ENCODE data around the gene PTPRN2.

Gene PTPRN2

GRCh38 chr7:158289231-158289630 is 298.4 kb downstream of the PTPRN2 start:
- no peaks in the 10 kb centered on the region for H3K4me1 ChIP-seq (ENCODE audit: control insufficient read depth in 5 of 5, insufficient read depth in 5 of 5, low read length in 5 of 5)
- H3K9me3 ChIP-seq (ENCODE audit: control insufficient read depth in 5 of 5, low read length in 5 of 5) = peaks cover 21 to 45% (median 29%) of the 10 kb centered on the region in 5 donors
- no peak overlapping the region for H3K4me3 ChIP-seq (ENCODE audit: low read depth in 1 of 5, low read length in 5 of 5)
- no peak overlapping the region for H3K9ac ChIP-seq (ENCODE audit: low read length in 5 of 5)
- no peaks in the 10 kb centered on the region for H3K36me3 ChIP-seq (ENCODE audit: control insufficient read depth in 5 of 5, insufficient read depth in 5 of 5, low read length in 5 of 5)
- no peak overlapping the region for H3K27ac ChIP-seq (ENCODE audit: low read depth, low read length)
- no peaks in the 10 kb centered on the region for H3K27me3 ChIP-seq (ENCODE audit: control insufficient read depth in 5 of 5, insufficient read depth in 4 of 5, low read length in 5 of 5)

- Histone ChIP-seq H3K4me1 (ENCODE audit: control insufficient read depth in 5 of 5, insufficient read depth in 5 of 5, low read length in 5 of 5) (no peaks in the 10 kb centered on the region), H3K4me3 (ENCODE audit: low read depth in 1 of 5, low read length in 5 of 5) (no peak overlapping the region), H3K9me3 (ENCODE audit: control insufficient read depth in 5 of 5, low read length in 5 of 5) (peaks cover 21 to 45% (median 29%) of the 10 kb centered on the region in 5 donors), H3K36me3 (ENCODE audit: control insufficient read depth in 5 of 5, insufficient read depth in 5 of 5, low read length in 5 of 5) (no peaks in the 10 kb centered on the region), H3K9ac (ENCODE audit: low read length in 5 of 5) (no peak overlapping the region), H3K27me3 (ENCODE audit: control insufficient read depth in 5 of 5, insufficient read depth in 4 of 5, low read length in 5 of 5) (peaks cover 0 to 4% (median 0%) of the 10 kb centered on the region in 5 donors), H3K27ac (ENCODE audit: low read depth, low read length) (no peak overlapping the region)
Observed at GRCh38 chr7:158286210-158286609, 301.4 kb downstream of the PTPRN2 start.

DNA sequence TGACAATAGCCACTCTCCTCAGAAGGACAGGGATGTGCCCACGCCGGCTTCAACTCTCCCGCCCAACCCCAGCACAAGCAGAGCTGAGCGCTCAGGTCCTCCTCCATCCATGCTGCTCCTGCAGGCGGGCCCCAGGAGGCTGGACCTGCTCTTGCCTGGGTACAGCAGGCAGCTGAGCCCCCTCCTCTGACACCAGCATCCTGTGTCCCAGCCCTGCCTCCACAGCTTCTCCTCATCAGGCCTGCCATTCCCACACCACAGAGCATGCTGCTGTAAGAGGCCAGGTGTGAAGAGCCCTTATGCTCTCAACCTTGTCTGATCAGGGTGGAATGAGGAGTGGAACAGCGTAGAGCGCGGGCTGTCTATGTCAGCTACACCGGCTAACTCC is 302.2 kb downstream of the PTPRN2 start:
- H3K27me3 ChIP-seq (ENCODE audit: control insufficient read depth in 5 of 5, insufficient read depth in 4 of 5, low read length in 5 of 5) = peaks cover 0 to 4% (median 0%) of the 10 kb centered on the region in 5 donors
- no peaks in the 10 kb centered on the region for H3K4me1 ChIP-seq (ENCODE audit: control insufficient read depth in 5 of 5, insufficient read depth in 5 of 5, low read length in 5 of 5)
- H3K9me3 ChIP-seq (ENCODE audit: control insufficient read depth in 5 of 5, low read length in 5 of 5) = peaks cover 21 to 40% (median 29%) of the 10 kb centered on the region in 5 donors
- H3K36me3 ChIP-seq (ENCODE audit: control insufficient read depth in 5 of 5, insufficient read depth in 5 of 5, low read length in 5 of 5) = no peaks in the 10 kb centered on the region
- H3K4me3 ChIP-seq (ENCODE audit: low read depth in 1 of 5, low read length in 5 of 5) = no peak overlapping the region
- H3K9ac ChIP-seq (ENCODE audit: low read length in 5 of 5) = no peak overlapping the region
- H3K27ac ChIP-seq (ENCODE audit: low read depth, low read length) = no peak overlapping the region

GRCh38 chr7:158284617-158285382 is 302.8 kb downstream of the PTPRN2 start:
- H3K4me1 ChIP-seq (ENCODE audit: control insufficient read depth in 5 of 5, insufficient read depth in 5 of 5, low read length in 5 of 5) = no peaks in the 10 kb centered on the region
- H3K27me3 ChIP-seq (ENCODE audit: control insufficient read depth in 5 of 5, insufficient read depth in 4 of 5, low read length in 5 of 5) = peaks cover 0 to 4% (median 0%) of the 10 kb centered on the region in 5 donors
- no peak overlapping the region for H3K4me3 ChIP-seq (ENCODE audit: low read depth in 1 of 5, low read length in 5 of 5)
- H3K9me3 ChIP-seq (ENCODE audit: control insufficient read depth in 5 of 5, low read length in 5 of 5) = peaks cover 20 to 35% (median 23%) of the 10 kb centered on the region in 5 donors
- H3K9ac ChIP-seq (ENCODE audit: low read length in 5 of 5) = no peak overlapping the region
- H3K27ac ChIP-seq (ENCODE audit: low read depth, low read length) = no peak overlapping the region
- H3K36me3 ChIP-seq (ENCODE audit: control insufficient read depth in 5 of 5, insufficient read depth in 5 of 5, low read length in 5 of 5) = no peaks in the 10 kb centered on the region

DNA sequence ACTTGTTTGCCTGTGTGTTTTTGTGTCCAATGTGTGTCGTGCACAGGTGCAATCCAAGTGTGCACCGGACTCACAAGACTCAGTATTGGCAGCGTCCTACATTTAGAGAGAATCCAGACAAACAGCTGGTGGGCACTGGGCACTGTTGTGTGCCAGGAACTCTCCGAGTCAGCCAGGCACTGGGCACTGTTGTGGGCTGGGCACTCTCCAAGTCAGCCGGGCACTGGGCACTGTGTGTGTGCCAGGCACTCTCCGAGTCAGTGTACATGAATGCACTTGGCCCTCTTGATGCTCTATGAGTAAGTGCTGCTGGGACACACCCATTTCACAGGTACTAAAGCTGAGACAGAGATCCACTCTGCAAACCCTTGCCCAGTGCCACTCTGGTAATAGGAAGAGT is 303.5 kb downstream of the PTPRN2 start:
- no peaks in the 10 kb centered on the region for H3K36me3 ChIP-seq (ENCODE audit: control insufficient read depth in 5 of 5, insufficient read depth in 5 of 5, low read length in 5 of 5)
- no peaks in the 10 kb centered on the region for H3K4me1 ChIP-seq (ENCODE audit: control insufficient read depth in 5 of 5, insufficient read depth in 5 of 5, low read length in 5 of 5)
- H3K9ac ChIP-seq (ENCODE audit: low read length in 5 of 5) = no peak overlapping the region
- no peak overlapping the region for H3K27ac ChIP-seq (ENCODE audit: low read depth, low read length)
- peaks cover 17 to 30% (median 21%) of the 10 kb centered on the region in 5 donors for H3K9me3 ChIP-seq (ENCODE audit: control insufficient read depth in 5 of 5, low read length in 5 of 5)
- peaks cover 0 to 4% (median 0%) of the 10 kb centered on the region in 5 donors for H3K27me3 ChIP-seq (ENCODE audit: control insufficient read depth in 5 of 5, insufficient read depth in 4 of 5, low read length in 5 of 5)
- no peak overlapping the region for H3K4me3 ChIP-seq (ENCODE audit: low read depth in 1 of 5, low read length in 5 of 5)

GRCh38 chr7:158283016-158283974 is 304.3 kb downstream of the PTPRN2 start:
- Histone ChIP-seq H3K9me3 (ENCODE audit: control insufficient read depth in 5 of 5, low read length in 5 of 5) (peaks cover 16 to 23% (median 19%) of the 10 kb centered on the region in 5 donors), H3K4me1 (ENCODE audit: control insufficient read depth in 5 of 5, insufficient read depth in 5 of 5, low read length in 5 of 5) (no peaks in the 10 kb centered on the region), H3K27ac (ENCODE audit: low read depth, low read length) (no peak overlapping the region)

DNA sequence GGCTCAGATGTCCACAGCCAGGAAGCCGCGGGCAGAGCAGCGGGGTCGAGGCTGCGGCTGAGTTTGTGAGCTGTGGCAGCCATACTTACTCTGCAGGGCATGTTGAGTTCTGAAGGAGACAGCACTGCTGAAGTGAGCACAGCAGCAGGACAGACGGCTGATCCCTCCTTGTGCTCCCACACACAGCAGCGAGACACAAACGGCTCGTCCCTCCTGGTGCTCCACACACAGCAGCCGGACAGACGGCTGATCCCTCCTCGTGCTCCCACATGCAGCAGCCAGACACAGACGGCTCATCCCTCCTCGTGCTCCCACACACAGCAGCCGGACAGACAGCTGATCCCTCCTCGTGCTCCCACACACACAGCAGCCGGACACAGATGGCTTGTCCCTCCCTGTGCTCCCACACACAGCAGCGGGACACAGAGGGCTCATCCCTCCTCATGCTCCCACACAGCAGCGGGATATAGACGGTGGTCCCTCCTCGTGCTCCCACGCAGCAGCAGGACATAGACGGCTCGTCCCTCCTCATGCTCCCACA is 305.1 kb downstream of the PTPRN2 start:
- H3K27me3 ChIP-seq (ENCODE audit: control insufficient read depth in 5 of 5, insufficient read depth in 4 of 5, low read length in 5 of 5) = peaks cover 0 to 4% (median 0%) of the 10 kb centered on the region in 5 donors
- H3K4me3 ChIP-seq (ENCODE audit: low read depth in 1 of 5, low read length in 5 of 5) = no peak overlapping the region
- H3K9ac ChIP-seq (ENCODE audit: low read length in 5 of 5) = no peak overlapping the region
- peaks cover 13 to 20% (median 15%) of the 10 kb centered on the region in 5 donors for H3K9me3 ChIP-seq (ENCODE audit: control insufficient read depth in 5 of 5, low read length in 5 of 5)
- no peaks in the 10 kb centered on the region for H3K36me3 ChIP-seq (ENCODE audit: control insufficient read depth in 5 of 5, insufficient read depth in 5 of 5, low read length in 5 of 5)
- no peaks in the 10 kb centered on the region for H3K4me1 ChIP-seq (ENCODE audit: control insufficient read depth in 5 of 5, insufficient read depth in 5 of 5, low read length in 5 of 5)
- H3K27ac ChIP-seq (ENCODE audit: low read depth, low read length) = no peak overlapping the region

More at GRCh38 chr7:158283016-158283974, 304.3 kb downstream of the PTPRN2 start:
- H3K4me3 ChIP-seq (ENCODE audit: low read depth in 1 of 5, low read length in 5 of 5) = no peak overlapping the region
- H3K27me3 ChIP-seq (ENCODE audit: control insufficient read depth in 5 of 5, insufficient read depth in 4 of 5, low read length in 5 of 5) = peaks cover 0 to 4% (median 0%) of the 10 kb centered on the region in 5 donors
- no peak overlapping the region for H3K9ac ChIP-seq (ENCODE audit: low read length in 5 of 5)
- no peaks in the 10 kb centered on the region for H3K36me3 ChIP-seq (ENCODE audit: control insufficient read depth in 5 of 5, insufficient read depth in 5 of 5, low read length in 5 of 5)

DNA sequence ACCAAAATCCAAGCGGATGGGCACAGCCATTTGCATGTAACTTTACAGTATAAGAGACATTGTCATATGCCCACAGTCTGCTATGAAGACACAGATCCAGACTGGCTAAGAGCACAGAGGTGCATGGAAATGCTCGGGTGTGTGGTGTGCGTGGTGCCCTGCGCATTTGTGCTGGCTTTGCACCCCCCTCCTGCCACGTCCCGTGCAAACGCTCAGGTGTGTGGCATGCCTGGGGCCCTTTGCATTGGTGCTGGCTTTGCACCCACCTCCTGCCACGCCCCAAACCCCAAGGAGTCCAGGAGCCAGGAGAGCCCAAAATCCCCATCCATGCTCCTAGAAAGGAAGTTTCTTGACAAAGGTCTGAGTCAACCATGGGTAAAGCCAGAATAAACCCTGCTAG is 306.2 kb downstream of the PTPRN2 start:
- H3K9ac ChIP-seq (ENCODE audit: low read length in 5 of 5) = no peak overlapping the region
- no peaks in the 10 kb centered on the region for H3K4me1 ChIP-seq (ENCODE audit: control insufficient read depth in 5 of 5, insufficient read depth in 5 of 5, low read length in 5 of 5)
- H3K4me3 ChIP-seq (ENCODE audit: low read depth in 1 of 5, low read length in 5 of 5) = no peak overlapping the region
- H3K36me3 ChIP-seq (ENCODE audit: control insufficient read depth in 5 of 5, insufficient read depth in 5 of 5, low read length in 5 of 5) = no peaks in the 10 kb centered on the region
- no peak overlapping the region for H3K27ac ChIP-seq (ENCODE audit: low read depth, low read length)
- peaks cover 5 to 14% (median 10%) of the 10 kb centered on the region in 5 donors for H3K9me3 ChIP-seq (ENCODE audit: control insufficient read depth in 5 of 5, low read length in 5 of 5)
- peaks cover 0 to 4% (median 0%) of the 10 kb centered on the region in 5 donors for H3K27me3 ChIP-seq (ENCODE audit: control insufficient read depth in 5 of 5, insufficient read depth in 4 of 5, low read length in 5 of 5)

GRCh38 chr7:158280448-158281144 is 307.0 kb downstream of the PTPRN2 start:
- peaks cover 0 to 4% (median 0%) of the 10 kb centered on the region in 5 donors for H3K27me3 ChIP-seq (ENCODE audit: control insufficient read depth in 5 of 5, insufficient read depth in 4 of 5, low read length in 5 of 5)
- no peaks in the 10 kb centered on the region for H3K36me3 ChIP-seq (ENCODE audit: control insufficient read depth in 5 of 5, insufficient read depth in 5 of 5, low read length in 5 of 5)
- H3K27ac ChIP-seq (ENCODE audit: low read depth, low read length) = no peak overlapping the region
- H3K4me3 ChIP-seq (ENCODE audit: low read depth in 1 of 5, low read length in 5 of 5) = no peak overlapping the region
- H3K9ac ChIP-seq (ENCODE audit: low read length in 5 of 5) = no peak overlapping the region
- peaks cover 2 to 8% (median 3%) of the 10 kb centered on the region in 5 donors for H3K9me3 ChIP-seq (ENCODE audit: control insufficient read depth in 5 of 5, low read length in 5 of 5)
- H3K4me1 ChIP-seq (ENCODE audit: control insufficient read depth in 5 of 5, insufficient read depth in 5 of 5, low read length in 5 of 5) = no peaks in the 10 kb centered on the region
